Neural progenitor cell (in vitro differentiated cells): Measurements from ENCODE around the gene COG2.

Experiments
- CTCF ChIP-seq: fragments of 200-600 bp; sonication (generic); IDR thresholded peaks from 2 replicates; pipeline ENCODE4 v1.5.1; 2017; ENCODE audit warnings: antibody characterized with exemption, mild to moderate bottlenecking
- EZH2 ChIP-seq: fragments of 200-600 bp; sonication (generic); IDR thresholded peaks from 2 replicates; pipeline ENCODE4 v1.6.1; 2017; ENCODE audit warnings: antibody characterized with exemption, mild to moderate bottlenecking, moderate library complexity
- EZH2phosphoT487 ChIP-seq: fragments of 200-600 bp; sonication (generic); IDR thresholded peaks from 2 replicates; pipeline ENCODE4 v1.6.1; 2017; ENCODE audit warnings: antibody characterized with exemption

GRCh38 chr1:230651235-230651634 is 9.0 kb downstream of the COG2 start:
- TF ChIP-seq CTCF: no peak
- TF ChIP-seq EZH2: no peak
- no peak for TF ChIP-seq EZH2phosphoT487
